Right lobe of liver (tissue), 6 donors: ENCODE measurements around the gene OR5T3. TPM values are rescaled to one million over a fixed set of nuclear protein-coding genes. Genes with fewer than 3 reads are reported as not detected.
"Not testable (repeated sequence)": the region's sequence is repeated elsewhere in the genome, so short reads cannot be mapped to it uniquely, and the experiment has no call there.

Experiments
- ATAC-seq, 4 donors: fragments of 200-7000 bp; cut with Tn5 transposase; one replicate each; pipeline ENCODE4 v1.9.1; 2020; ENCODE audit warnings: mild to moderate bottlenecking in 4 of 4, moderate library complexity in 4 of 4
- DNase-seq, 3 donors: peaks; one replicate each; pipeline ENCODE4 v3.0.0-alpha.2; 2020
- H3K27ac ChIP-seq, 3 donors: fragments of 200-600 bp; one replicate each; pipeline ENCODE4 v1.8.0; 2022
- H3K27me3 ChIP-seq, 2 donors: fragments of 200-600 bp; one replicate each; pipeline ENCODE4 v1.8.0; 2022
- H3K36me3 ChIP-seq, 4 donors: fragments of 200-600 bp; sonication (generic) in 1 of 4; one replicate each; pipeline versions ENCODE4 v1.5.1 to v1.8.0; 2017 to 2022; ENCODE audit warnings: control low read depth in 1 of 4
- H3K4me1 ChIP-seq, 4 donors: fragments of 200-600 bp; sonication (generic) in 1 of 4; one replicate each; pipeline versions ENCODE4 v1.5.1 to v1.8.0; 2017 to 2022; ENCODE audit warnings: control low read depth in 1 of 4
- H3K4me3 ChIP-seq, 3 donors: fragments of 200-600 bp; one replicate each; pipeline ENCODE4 v1.8.0; 2022
- H3K9me3 ChIP-seq, 4 donors: fragments of 200-600 bp; sonication (generic) in 1 of 4; one replicate each; pipeline versions ENCODE4 v1.5.1 to v1.8.0; 2017 to 2022; ENCODE audit warnings: control low read depth in 1 of 4
- POLR2A ChIP-seq: fragments of 450-650 bp; IDR thresholded peaks from one replicate; pipeline ENCODE4 v1.6.1; 2017; ENCODE audit warnings: antibody characterized with exemption, mild to moderate bottlenecking
- WGBS: methylation state at CpG from one replicate; pipeline ENCODE4 v1.1.6; 2018; ENCODE audit warnings: low coverage, low lambda C conversion rate; ENCODE audit not compliant: insufficient coverage; ENCODE audit errors: missing lambda C conversion rate; 5-methylcytosine and 5-hydroxymethylcytosine counted together
- intact Hi-C, 2 donors: fragments of 100-400 bp; cut with DNase I; formaldehyde crosslinking; loops; one replicate each; pipeline versions ENCODE4 v1.11.2 to v1.14.1; 2022
- long read RNA-seq: library from polyadenylated mRNA; unstranded; transcript quantifications from one replicate; pipeline ENCODE4 v2.0.0, GENCODE V29; 2019
- total RNA-seq, 6 experiments: library from RNA; depleted of rRNA in 2 of 6; stranded (reverse); fragments of >200 nt in 2 of 6; fragmentation: NEBNext Ultra II Directional in 3 of 6; extraction: Animal tissue kit (Norgen Biotek cat#: 25700) in 3 of 6; gene quantifications; one replicate each; pipeline versions ENCODE4 v1.1.0 to v1.2.4, GENCODE V29; 2016 to 2023
- TF ChIP-seq, protein P1 (sequence below), 4 donors: fragments of 200-600 bp in 3 of 4; fragments of 450-650 bp in 1 of 4; IDR thresholded peaks; one replicate each; pipeline versions ENCODE4 v1.5.1 to v1.8.0; 2016 to 2022; ENCODE audit warnings: antibody characterized with exemption in 4 of 4, mild to moderate bottlenecking in 2 of 4
- donor health status: DM: no; HTN: yes; CAD: no.
- donor health status: DM: no; HTN: no; CAD: no.
- donor health status: DM: no; HTN: no; CAD: no.
- donor health status: DM: no; HTN: yes; CAD: no.
- donor health status: DM: no; HTN: yes; CAD: no.

The OR5T3 gene
- total RNA-seq: not detected
- long read RNA-seq: 0 reads

DNA sequence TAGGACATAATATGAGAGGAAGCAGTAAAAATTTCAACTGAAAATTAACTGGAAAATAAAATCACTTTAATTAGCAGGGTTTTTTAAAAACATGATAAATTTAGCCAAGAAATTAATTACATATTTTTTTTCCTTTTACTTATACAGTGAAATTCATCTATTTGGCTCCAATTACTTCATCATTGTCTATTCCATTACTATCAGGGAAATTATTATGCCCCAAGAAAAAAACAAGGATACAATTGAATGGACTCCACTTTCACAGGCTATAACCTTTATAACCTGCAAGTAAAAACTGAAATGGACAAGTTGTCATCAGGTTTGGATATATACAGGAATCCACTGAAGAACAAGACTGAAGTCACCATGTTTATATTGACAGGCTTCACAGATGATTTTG lies at the start of gene OR5T3:
OR5T3 (plus strand) TSS at position 301 of the 400 bp plus-strand sequence; CDS start at position 301, 0 bp downstream.
- no peaks in the 10 kb centered on the region for H3K36me3 ChIP-seq
- H3K27me3 ChIP-seq: no peaks in the 10 kb centered on the region
- H3K4me1 ChIP-seq: no peaks in the 10 kb centered on the region
- DNase-seq (no peak), ATAC-seq (no peak)
- no peak within 1 kb of the TSS for H3K4me3 ChIP-seq
- no peak for TF ChIP-seq POLR2A
- TF ChIP-seq, protein P1, sequence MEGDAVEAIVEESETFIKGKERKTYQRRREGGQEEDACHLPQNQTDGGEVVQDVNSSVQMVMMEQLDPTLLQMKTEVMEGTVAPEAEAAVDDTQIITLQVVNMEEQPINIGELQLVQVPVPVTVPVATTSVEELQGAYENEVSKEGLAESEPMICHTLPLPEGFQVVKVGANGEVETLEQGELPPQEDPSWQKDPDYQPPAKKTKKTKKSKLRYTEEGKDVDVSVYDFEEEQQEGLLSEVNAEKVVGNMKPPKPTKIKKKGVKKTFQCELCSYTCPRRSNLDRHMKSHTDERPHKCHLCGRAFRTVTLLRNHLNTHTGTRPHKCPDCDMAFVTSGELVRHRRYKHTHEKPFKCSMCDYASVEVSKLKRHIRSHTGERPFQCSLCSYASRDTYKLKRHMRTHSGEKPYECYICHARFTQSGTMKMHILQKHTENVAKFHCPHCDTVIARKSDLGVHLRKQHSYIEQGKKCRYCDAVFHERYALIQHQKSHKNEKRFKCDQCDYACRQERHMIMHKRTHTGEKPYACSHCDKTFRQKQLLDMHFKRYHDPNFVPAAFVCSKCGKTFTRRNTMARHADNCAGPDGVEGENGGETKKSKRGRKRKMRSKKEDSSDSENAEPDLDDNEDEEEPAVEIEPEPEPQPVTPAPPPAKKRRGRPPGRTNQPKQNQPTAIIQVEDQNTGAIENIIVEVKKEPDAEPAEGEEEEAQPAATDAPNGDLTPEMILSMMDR (IDR thresholded peaks at IDR 0.05): no peak
- no peaks in the 10 kb centered on the region for H3K9me3 ChIP-seq
- H3K27ac ChIP-seq: no peak within 1 kb of the TSS
- intact Hi-C loops: no loop called here

DNA sequence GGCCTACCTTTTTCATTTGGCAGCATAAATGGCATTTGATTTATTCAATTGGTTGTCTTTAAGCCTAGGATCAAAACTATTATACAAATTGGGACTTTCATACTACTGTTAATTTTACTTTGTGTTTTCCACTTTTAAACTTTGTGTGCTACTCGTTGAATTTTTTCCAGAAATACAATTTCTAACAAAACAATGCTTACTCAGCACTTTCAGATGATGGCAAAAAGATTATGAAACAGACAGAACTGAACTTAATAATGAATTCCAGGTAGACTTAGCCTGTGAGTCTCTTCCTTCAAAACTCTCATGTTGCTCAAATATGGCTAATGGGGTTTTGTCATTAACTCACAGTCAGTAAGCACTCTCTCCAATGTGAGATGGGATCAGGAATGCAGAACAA lies 44.3 kb upstream of the OR5T3 start:
- TF ChIP-seq, protein P1 (IDR thresholded peaks at IDR 0.05): no peak
- no peak for TF ChIP-seq POLR2A
- Histone ChIP-seq H3K4me1 (no peaks in the 10 kb centered on the region), H3K36me3 (no peaks in the 10 kb centered on the region), H3K27me3 (no peaks in the 10 kb centered on the region), H3K4me3 (no peak overlapping the region), H3K9me3 (no peaks in the 10 kb centered on the region), H3K27ac (no peak overlapping the region)
- intact Hi-C loops: no loop called here
- WGBS: 10% methylated on average over 1 of the region's 1 CpG
- DNase-seq (no peak), ATAC-seq (no peak)

DNA sequence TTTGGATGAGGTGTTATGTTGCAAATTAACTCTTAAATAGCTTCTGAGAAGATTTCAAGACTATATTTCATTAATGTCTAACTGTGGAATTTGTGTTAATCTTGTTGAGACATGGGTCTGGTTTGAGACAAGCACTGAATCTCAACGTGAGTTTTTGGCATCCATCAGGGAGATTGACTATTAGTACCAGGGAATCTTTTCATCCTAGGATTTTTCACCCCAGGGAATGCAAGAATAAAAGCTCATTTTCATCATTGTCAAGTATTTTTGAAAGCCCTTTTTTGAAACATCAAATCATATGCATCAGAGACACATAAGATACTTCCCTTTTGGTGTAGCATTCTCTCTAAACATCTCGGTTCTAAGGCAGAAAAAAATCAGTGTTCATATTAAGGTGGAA lies 37.5 kb upstream of the OR5T3 start:
- intact Hi-C loops: no loop called here
- 23% methylated on average over 2 of the region's 2 CpGs for WGBS
- no peak overlapping the region for H3K27ac ChIP-seq
- no peaks in the 10 kb centered on the region for H3K36me3 ChIP-seq
- H3K4me3 ChIP-seq: no peak overlapping the region
- ATAC-seq (no peak), DNase-seq (no peak)
- H3K4me1 ChIP-seq: no peaks in the 10 kb centered on the region
- no peaks in the 10 kb centered on the region for H3K9me3 ChIP-seq
- no peaks in the 10 kb centered on the region for H3K27me3 ChIP-seq
- TF ChIP-seq, protein P1 (IDR thresholded peaks at IDR 0.05): no peak
- TF ChIP-seq POLR2A: no peak

DNA sequence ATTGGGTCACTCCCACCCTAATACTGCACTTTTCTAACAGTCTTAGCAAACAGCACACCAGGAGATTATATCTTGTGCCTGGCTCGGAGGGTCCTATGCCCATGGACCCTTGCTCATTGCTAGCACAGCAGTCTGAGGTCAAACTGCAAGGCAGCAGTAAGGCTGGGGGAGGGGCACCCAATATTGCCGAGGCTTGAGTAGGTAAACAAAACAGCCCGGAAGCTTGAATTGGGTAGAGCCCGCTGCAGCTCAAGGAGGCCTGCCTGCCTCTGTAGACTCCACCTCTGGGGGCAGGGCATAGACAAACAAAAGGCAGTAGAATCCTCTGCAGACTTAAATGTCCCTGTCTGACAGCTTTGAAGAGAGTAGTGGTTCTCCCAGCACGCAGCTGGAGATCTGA lies 32.3 kb upstream of the OR5T3 start:
- H3K27ac ChIP-seq, H3K4me3 ChIP-seq, H3K36me3 ChIP-seq, intact Hi-C loops, DNase-seq, H3K9me3 ChIP-seq, H3K4me1 ChIP-seq, H3K27me3 ChIP-seq, ATAC-seq: not testable (repeated sequence)
- WGBS: 67% methylated on average over 1 of the region's 5 CpGs

DNA sequence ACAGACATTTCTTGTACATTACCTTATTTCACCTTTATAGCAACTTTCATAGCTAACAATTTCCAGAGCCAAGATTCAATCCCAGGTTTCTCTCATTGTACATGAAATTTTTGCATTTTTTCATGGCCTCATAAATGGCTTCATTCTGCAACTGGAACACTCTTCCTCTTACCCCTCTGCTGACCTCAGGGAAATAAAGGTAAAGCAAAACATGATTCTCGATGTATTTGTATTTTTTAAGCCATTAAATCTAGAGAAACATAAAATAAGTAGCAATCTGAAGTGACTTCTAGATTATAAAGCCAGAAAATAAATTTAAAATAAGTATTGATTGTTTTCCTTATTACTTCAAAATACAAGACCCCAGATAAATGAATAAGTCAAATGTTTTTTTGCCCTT lies 17.9 kb upstream of the OR5T3 start, which contains the start of gene OR5T2:
OR5T2 (minus strand) TSS at position 101 of the 400 bp plus-strand sequence. CDS start 1,193 bp downstream, outside the sequence.
- no peak for DNase-seq
- Histone ChIP-seq H3K9me3 (no peaks in the 10 kb centered on the region), H3K36me3 (no peaks in the 10 kb centered on the region), H3K4me1 (no peaks in the 10 kb centered on the region), H3K27ac (no peak within 1 kb of the TSS), H3K4me3 (no peak within 1 kb of the TSS), H3K27me3 (no peaks in the 10 kb centered on the region)
- no peak for TF ChIP-seq POLR2A
- TF ChIP-seq, protein P1 (IDR thresholded peaks at IDR 0.05): no peak
- intact Hi-C loops: no loop called here
- ATAC-seq: no peak
- WGBS: 23% methylated on average over 1 of the region's 1 CpG
